HG02610 (cell line): ENCODE results near the gene C12orf75.

Experiments used
- ATAC-seq: cut with Tn5 transposase; IDR thresholded peaks from one replicate; pipeline ENCODE4 v1.9.1; 2021; ENCODE audit warnings: mild to moderate bottlenecking, moderate library complexity; ENCODE audit not compliant: unreplicated experiment

Gene C12orf75

GRCh38 chr12:105409801-105410471, 79.4 kb downstream of the C12orf75 start:
- no peak for ATAC-seq

GRCh38 chr12:105413911-105414487, 83.5 kb downstream of the C12orf75 start:
- no peak for ATAC-seq

- ATAC-seq, result no peak
Measured at GRCh38 chr12:105417732-105418131, 87.2 kb downstream of the C12orf75 start.

GRCh38 chr12:105418229-105418628, 87.7 kb downstream of the C12orf75 start:
- ATAC-seq, result no peak

GRCh38 chr12:105418821-105419291, 88.4 kb downstream of the C12orf75 start:
- ATAC-seq, result no peak

GRCh38 chr12:105419606-105420005, 89.1 kb downstream of the C12orf75 start:
- no peak for ATAC-seq

GRCh38 chr12:105420046-105420445, 89.6 kb downstream of the C12orf75 start:
- ATAC-seq, result no peak

GRCh38 chr12:105420659-105421240, 90.3 kb downstream of the C12orf75 start:
- ATAC-seq, result peak; percentile 48
